ENCODE measurements around the gene PRKN.

Gene PRKN

GRCh38 chr6:162181741-162182401 is 545.7 kb downstream of the PRKN start:
- Histone ChIP-seq H3K4me3 (ENCODE audit: extremely low read depth, insufficient read depth, low read length, poor library complexity, severe bottlenecking) (no peak overlapping the region), H3K4me1 (ENCODE audit: control insufficient read depth, insufficient read depth, low read length, poor library complexity, severe bottlenecking) (no peaks in the 10 kb centered on the region), H3K27ac (ENCODE audit: low read depth, low read length, severe bottlenecking) (no peak overlapping the region), H3K9me3 (ENCODE audit: control insufficient read depth, low read length) (no peaks in the 10 kb centered on the region), H3K36me3 (ENCODE audit: control insufficient read depth, insufficient read depth, low read length) (no peaks in the 10 kb centered on the region)
- WGBS, 2 experiments (ENCODE audit: insufficient coverage in 2 of 2) = 86 to 100% methylated on average over 1 to 2 of the region's 6 CpGs

DNA sequence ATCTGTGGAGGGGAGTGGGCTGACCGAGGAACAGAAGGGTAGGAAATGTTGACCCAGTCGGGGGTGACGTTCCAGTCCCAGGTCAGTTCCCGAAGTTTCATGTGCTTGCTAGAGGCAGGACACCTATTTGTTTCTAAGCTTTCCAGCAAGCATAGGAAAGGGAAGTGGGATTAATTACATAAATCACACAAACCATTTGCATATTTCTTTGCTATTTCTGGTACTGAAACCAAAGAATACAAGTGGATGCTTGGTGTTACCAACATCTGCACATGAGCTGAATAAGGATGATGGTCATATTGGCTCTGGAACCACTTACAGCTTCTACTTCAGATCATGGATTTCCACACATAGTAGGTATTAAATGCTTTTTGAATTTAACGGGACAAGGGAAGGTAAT is 546.5 kb downstream of the PRKN start:
- Histone ChIP-seq H3K27ac (ENCODE audit: low read depth, low read length, severe bottlenecking) (no peak overlapping the region), H3K4me3 (ENCODE audit: extremely low read depth, insufficient read depth, low read length, poor library complexity, severe bottlenecking) (no peak overlapping the region), H3K9me3 (ENCODE audit: control insufficient read depth, low read length) (no peaks in the 10 kb centered on the region), H3K4me1 (ENCODE audit: control insufficient read depth, insufficient read depth, low read length, poor library complexity, severe bottlenecking) (no peaks in the 10 kb centered on the region), H3K36me3 (ENCODE audit: control insufficient read depth, insufficient read depth, low read length) (no peaks in the 10 kb centered on the region)
- WGBS, 2 experiments (ENCODE audit: insufficient coverage in 2 of 2) = 100% methylated on average over 1 of the region's 5 CpGs; no CpG with 5 or more reads in 1 of the 2 experiments

- Histone ChIP-seq H3K4me3 (ENCODE audit: extremely low read depth, insufficient read depth, low read length, poor library complexity, severe bottlenecking) (no peak overlapping the region), H3K4me1 (ENCODE audit: control insufficient read depth, insufficient read depth, low read length, poor library complexity, severe bottlenecking) (no peaks in the 10 kb centered on the region), H3K36me3 (ENCODE audit: control insufficient read depth, insufficient read depth, low read length) (no peaks in the 10 kb centered on the region), H3K27ac (ENCODE audit: low read depth, low read length, severe bottlenecking) (no peak overlapping the region), H3K9me3 (ENCODE audit: control insufficient read depth, low read length) (no peaks in the 10 kb centered on the region)
- 92 to 94% methylated on average over 4 to 5 of the region's 7 CpGs for WGBS, 2 experiments (ENCODE audit: insufficient coverage in 2 of 2)
Measured at GRCh38 chr6:162179196-162179951, 548.2 kb downstream of the PRKN start.

GRCh38 chr6:162178666-162179065 is 548.9 kb downstream of the PRKN start:
- Histone ChIP-seq H3K36me3 (ENCODE audit: control insufficient read depth, insufficient read depth, low read length) (no peaks in the 10 kb centered on the region), H3K4me1 (ENCODE audit: control insufficient read depth, insufficient read depth, low read length, poor library complexity, severe bottlenecking) (no peaks in the 10 kb centered on the region), H3K9me3 (ENCODE audit: control insufficient read depth, low read length) (no peaks in the 10 kb centered on the region), H3K27ac (ENCODE audit: low read depth, low read length, severe bottlenecking) (no peak overlapping the region), H3K4me3 (ENCODE audit: extremely low read depth, insufficient read depth, low read length, poor library complexity, severe bottlenecking) (no peak overlapping the region)
- WGBS, 2 experiments (ENCODE audit: insufficient coverage in 2 of 2) = 88 to 95% methylated on average over 7 of the region's 8 CpGs

- Histone ChIP-seq H3K9me3 (ENCODE audit: control insufficient read depth, low read length) (no peaks in the 10 kb centered on the region), H3K27ac (ENCODE audit: low read depth, low read length, severe bottlenecking) (no peak overlapping the region), H3K4me1 (ENCODE audit: control insufficient read depth, insufficient read depth, low read length, poor library complexity, severe bottlenecking) (no peaks in the 10 kb centered on the region), H3K36me3 (ENCODE audit: control insufficient read depth, insufficient read depth, low read length) (no peaks in the 10 kb centered on the region), H3K4me3 (ENCODE audit: extremely low read depth, insufficient read depth, low read length, poor library complexity, severe bottlenecking) (no peak overlapping the region)
- 83 to 100% methylated on average over 1 of the region's 3 CpGs for WGBS, 2 experiments (ENCODE audit: insufficient coverage in 2 of 2)
Measured at GRCh38 chr6:162178266-162178665, 549.3 kb downstream of the PRKN start.

- 56 to 86% methylated on average over 2 to 3 of the region's 4 CpGs for WGBS, 2 experiments (ENCODE audit: insufficient coverage in 2 of 2)
- no peak overlapping the region for H3K27ac ChIP-seq (ENCODE audit: low read depth, low read length, severe bottlenecking)
- H3K4me3 ChIP-seq (ENCODE audit: extremely low read depth, insufficient read depth, low read length, poor library complexity, severe bottlenecking) = no peak overlapping the region
- H3K4me1 ChIP-seq (ENCODE audit: control insufficient read depth, insufficient read depth, low read length, poor library complexity, severe bottlenecking) = no peaks in the 10 kb centered on the region
- no peaks in the 10 kb centered on the region for H3K36me3 ChIP-seq (ENCODE audit: control insufficient read depth, insufficient read depth, low read length)
- H3K9me3 ChIP-seq (ENCODE audit: control insufficient read depth, low read length) = no peaks in the 10 kb centered on the region
Measured at GRCh38 chr6:162177746-162178145, 549.8 kb downstream of the PRKN start.

DNA sequence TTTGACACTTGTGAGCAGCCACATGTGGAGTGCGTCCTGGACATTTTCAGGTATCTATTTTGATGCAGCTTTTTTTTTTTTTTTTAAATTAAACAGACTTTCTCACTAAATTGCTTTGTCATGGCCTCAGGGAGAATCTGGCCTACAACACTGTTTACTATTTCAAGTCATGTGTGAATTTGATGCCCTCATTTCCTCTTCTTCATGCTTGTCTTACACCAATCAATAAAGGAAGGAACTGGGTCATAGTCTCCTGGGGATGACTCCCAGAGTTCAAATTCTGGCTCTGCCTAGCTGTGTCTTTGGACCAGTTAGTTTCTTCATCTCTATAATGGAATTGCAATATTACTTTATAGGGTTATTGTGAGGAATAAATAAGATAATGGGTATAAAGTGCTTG is 554.1 kb downstream of the PRKN start:
- H3K36me3 ChIP-seq (ENCODE audit: control insufficient read depth, insufficient read depth, low read length) = no peaks in the 10 kb centered on the region
- H3K4me3 ChIP-seq (ENCODE audit: extremely low read depth, insufficient read depth, low read length, poor library complexity, severe bottlenecking) = no peak overlapping the region
- 86% methylated on average over 1 of the region's 1 CpG; no CpG with 5 or more reads in 1 of the 2 experiments for WGBS, 2 experiments (ENCODE audit: insufficient coverage in 2 of 2)
- H3K4me1 ChIP-seq (ENCODE audit: control insufficient read depth, insufficient read depth, low read length, poor library complexity, severe bottlenecking) = no peaks in the 10 kb centered on the region
- no peak overlapping the region for H3K27ac ChIP-seq (ENCODE audit: low read depth, low read length, severe bottlenecking)
- no peaks in the 10 kb centered on the region for H3K9me3 ChIP-seq (ENCODE audit: control insufficient read depth, low read length)

- no peaks in the 10 kb centered on the region for H3K4me1 ChIP-seq (ENCODE audit: control insufficient read depth, insufficient read depth, low read length, poor library complexity, severe bottlenecking)
- H3K4me3 ChIP-seq (ENCODE audit: extremely low read depth, insufficient read depth, low read length, poor library complexity, severe bottlenecking) = no peak overlapping the region
- WGBS, 2 experiments (ENCODE audit: insufficient coverage in 2 of 2) = 95 to 97% methylated on average over 5 to 7 of the region's 9 CpGs
- no peaks in the 10 kb centered on the region for H3K9me3 ChIP-seq (ENCODE audit: control insufficient read depth, low read length)
- no peaks in the 10 kb centered on the region for H3K36me3 ChIP-seq (ENCODE audit: control insufficient read depth, insufficient read depth, low read length)
- no peak overlapping the region for H3K27ac ChIP-seq (ENCODE audit: low read depth, low read length, severe bottlenecking)
Measured at GRCh38 chr6:162165479-162165878, 562.1 kb downstream of the PRKN start.

- Histone ChIP-seq H3K27ac (ENCODE audit: low read depth, low read length, severe bottlenecking) (no peak overlapping the region), H3K9me3 (ENCODE audit: control insufficient read depth, low read length) (no peaks in the 10 kb centered on the region), H3K36me3 (ENCODE audit: control insufficient read depth, insufficient read depth, low read length) (no peaks in the 10 kb centered on the region), H3K4me3 (ENCODE audit: extremely low read depth, insufficient read depth, low read length, poor library complexity, severe bottlenecking) (no peak overlapping the region), H3K4me1 (ENCODE audit: control insufficient read depth, insufficient read depth, low read length, poor library complexity, severe bottlenecking) (no peaks in the 10 kb centered on the region)
- WGBS, 2 experiments (ENCODE audit: insufficient coverage in 2 of 2) = 91% methylated on average over 1 of the region's 3 CpGs; no CpG with 5 or more reads in 1 of the 2 experiments
Measured at GRCh38 chr6:162157167-162157870, 570.2 kb downstream of the PRKN start.

GRCh38 chr6:162156146-162156545 is 571.4 kb downstream of the PRKN start:
- Histone ChIP-seq H3K9me3 (ENCODE audit: control insufficient read depth, low read length) (no peaks in the 10 kb centered on the region), H3K27ac (ENCODE audit: low read depth, low read length, severe bottlenecking) (no peak overlapping the region), H3K4me3 (ENCODE audit: extremely low read depth, insufficient read depth, low read length, poor library complexity, severe bottlenecking) (no peak overlapping the region), H3K36me3 (ENCODE audit: control insufficient read depth, insufficient read depth, low read length) (no peaks in the 10 kb centered on the region), H3K4me1 (ENCODE audit: control insufficient read depth, insufficient read depth, low read length, poor library complexity, severe bottlenecking) (no peaks in the 10 kb centered on the region)
- 79 to 88% methylated on average over 1 to 2 of the region's 2 CpGs for WGBS, 2 experiments (ENCODE audit: insufficient coverage in 2 of 2)
